Astrocyte of the cerebellum (primary cell): ENCODE data around the gene ULK4.
"Not testable (repeated sequence)": the region's sequence is repeated elsewhere in the genome, so short reads cannot be mapped to it uniquely, and the experiment has no call there.

Experiments
- DNase-seq: peaks from one replicate; pipeline ENCODE4 v3.0.0-alpha.2; 2011; ENCODE audit warnings: low read depth
- H3K4me3 ChIP-seq: 2 replicates; pipeline ENCODE4 v1.5.1; 2011; ENCODE audit warnings: mild to moderate bottlenecking, low read depth, low read length, moderate library complexity
- CTCF ChIP-seq: IDR thresholded peaks from 2 replicates; pipeline ENCODE4 v1.5.1; 2012; ENCODE audit warnings: low read length, low read depth, moderate library complexity, mild to moderate bottlenecking; ENCODE audit errors: missing control alignments
- in situ Hi-C: cut with HindIII; loops from 2 replicates; pipeline ENCODE4 v1.10.0; 2017; ENCODE audit warnings: low sequenced_read_pairs

Gene ULK4

GRCh38 chr3:41565003-41565402 is 396.9 kb downstream of the ULK4 start:
- no peak for TF ChIP-seq CTCF
- in situ Hi-C loops, result no loop called here
- DNase-seq, result no peak
- no peak overlapping the region for H3K4me3 ChIP-seq

GRCh38 chr3:41556245-41556644 is 405.7 kb downstream of the ULK4 start:
- in situ Hi-C loops, H3K4me3 ChIP-seq, DNase-seq: not testable (repeated sequence)

- DNase-seq, result no peak
- TF ChIP-seq CTCF, result no peak
- in situ Hi-C loops, result no loop called here
- H3K4me3 ChIP-seq, result no peak overlapping the region
Measured at GRCh38 chr3:41532976-41533375, 428.9 kb downstream of the ULK4 start.

- in situ Hi-C loops, result no loop called here
- no peak for TF ChIP-seq CTCF
- DNase-seq, result no peak
- H3K4me3 ChIP-seq, result no peak overlapping the region
Measured at GRCh38 chr3:41526995-41527573, 434.8 kb downstream of the ULK4 start.

GRCh38 chr3:41525303-41526064 is 436.4 kb downstream of the ULK4 start:
- H3K4me3 ChIP-seq, result no peak overlapping the region
- in situ Hi-C loops, result no loop called here
- DNase-seq, result no peak
- no peak for TF ChIP-seq CTCF

GRCh38 chr3:41523897-41524296 is 438.0 kb downstream of the ULK4 start:
- in situ Hi-C loops, result no loop called here

More at GRCh38 chr3:41523897-41524296, 438.0 kb downstream of the ULK4 start:
- no peak for TF ChIP-seq CTCF
- DNase-seq, result no peak
- no peak overlapping the region for H3K4me3 ChIP-seq
